GM23338 (cell line): ENCODE measurements around the gene FARS2. TPM values are rescaled to one million over a fixed set of nuclear protein-coding genes. Genes with fewer than 3 reads are reported as not detected.

ENCODE experiments used
- ATAC-seq: fragments of 200-7000 bp; cut with Tn5 transposase; 3 replicates; pipeline ENCODE4 v1.9.1; 2020
- DNase-seq: peaks from one replicate; pipeline ENCODE4 v3.0.0-alpha.2; 2015; ENCODE audit warnings: low spot score
- H2AFZ ChIP-seq: fragments of 200-600 bp; sonication (generic); 2 replicates; pipeline ENCODE4 v1.8.0; 2016; ENCODE audit warnings: antibody characterized with exemption, mild to moderate bottlenecking, moderate library complexity
- H3F3A ChIP-seq: fragments of 200-600 bp; sonication (generic); replicated peaks from 2 replicates; pipeline ENCODE4 v1.8.0; 2017; ENCODE audit warnings: antibody characterized with exemption, mixed run types, low read depth
- H3K27ac ChIP-seq: fragments of 200-600 bp; sonication (generic); 2 replicates; pipeline ENCODE4 v1.6.1; 2016; ENCODE audit warnings: low read depth
- H3K27me3 ChIP-seq: fragments of 200-600 bp; sonication (generic); 2 replicates; pipeline ENCODE4 v1.8.0; 2016; ENCODE audit warnings: mild to moderate bottlenecking, mixed run types, moderate library complexity; ENCODE audit not compliant: insufficient read depth
- H3K36me3 ChIP-seq: fragments of 200-600 bp; sonication (generic); 2 replicates; pipeline ENCODE4 v1.8.0; 2016; ENCODE audit warnings: mild to moderate bottlenecking; ENCODE audit not compliant: insufficient read depth
- H3K4me1 ChIP-seq: fragments of 200-600 bp; sonication (generic); 2 replicates; pipeline ENCODE4 v1.8.0; 2016; ENCODE audit warnings: mild to moderate bottlenecking, moderate library complexity; ENCODE audit not compliant: insufficient read depth
- H3K4me2 ChIP-seq: fragments of 200-600 bp; sonication (generic); 2 replicates; pipeline ENCODE4 v1.7.1; 2017; ENCODE audit warnings: mixed run types
- H3K4me3 ChIP-seq: fragments of 200-600 bp; sonication (generic); 2 replicates; pipeline ENCODE4 v1.6.1; 2016; ENCODE audit warnings: mixed run types
- H3K79me2 ChIP-seq: fragments of 200-600 bp; sonication (generic); replicated peaks from 2 replicates; pipeline ENCODE4 v1.8.0; 2017; ENCODE audit warnings: mild to moderate bottlenecking; ENCODE audit not compliant: insufficient read depth
- H3K9me2 ChIP-seq: fragments of 200-600 bp; sonication (generic); 2 replicates; pipeline ENCODE4 v1.8.0; 2017; ENCODE audit not compliant: insufficient read depth
- H4K20me1 ChIP-seq: fragments of 200-600 bp; sonication (generic); replicated peaks from 2 replicates; pipeline ENCODE4 v1.8.0; 2017; ENCODE audit warnings: mild to moderate bottlenecking; ENCODE audit not compliant: insufficient read depth
- H3K27ac Mint-ChIP-seq: 2 replicates; pipeline ENCODE4 v1.8.0; 2020; ENCODE audit warnings: inconsistent platforms, mild to moderate bottlenecking, moderate library complexity, mixed read lengths
- H3K27me3 Mint-ChIP-seq: 3 replicates; pipeline ENCODE4 v1.8.0; 2022; ENCODE audit warnings: low read depth, mild to moderate bottlenecking, moderate library complexity, mixed read lengths, inconsistent platforms; ENCODE audit not compliant: insufficient read depth, poor library complexity
- H3K36me3 Mint-ChIP-seq: 3 replicates; pipeline ENCODE4 v1.8.0; 2021; ENCODE audit warnings: low read depth, mild to moderate bottlenecking, inconsistent platforms, moderate library complexity, mixed read lengths
- H3K4me1 Mint-ChIP-seq: 3 replicates; pipeline ENCODE4 v1.8.0; 2020; ENCODE audit warnings: mild to moderate bottlenecking, inconsistent platforms, mixed read lengths
- H3K4me3 Mint-ChIP-seq: 3 replicates; pipeline ENCODE4 v1.8.0; 2021; ENCODE audit warnings: moderate library complexity, mild to moderate bottlenecking, inconsistent platforms, mixed read lengths
- H3K9me3 Mint-ChIP-seq: 3 replicates; pipeline ENCODE4 v1.8.0; 2020; ENCODE audit warnings: moderate library complexity, mild to moderate bottlenecking, inconsistent platforms, mixed read lengths
- CTCF ChIP-seq, 2 experiments: fragments of 200-600 bp in 1 of 2; sonication (generic) in 1 of 2; conservative IDR thresholded peaks; 2 replicates each; pipeline versions ENCODE4 v1.5.1 to v1.6.1; 2016 to 2017; ENCODE audit warnings: antibody characterized with exemption in 2 of 2, low read depth in 2 of 2, mild to moderate bottlenecking in 2 of 2, moderate library complexity in 1 of 2
- EZH2 ChIP-seq: fragments of 200-600 bp; sonication (generic); IDR thresholded peaks from one replicate; pipeline ENCODE4 v1.8.0; 2017; ENCODE audit warnings: antibody characterized with exemption, mild to moderate bottlenecking, low read depth; ENCODE audit not compliant: unreplicated experiment
- POLR2AphosphoS5 ChIP-seq: IDR thresholded peaks from 2 replicates; pipeline ENCODE4 v1.6.1; 2016; ENCODE audit warnings: antibody characterized with exemption, low read depth
- STAT1 ChIP-seq: IDR thresholded peaks from one replicate; pipeline ENCODE4 v1.6.1; 2016; ENCODE audit warnings: antibody characterized with exemption; ENCODE audit not compliant: unreplicated experiment
- ZNF114 ChIP-seq: fragments of 250-450 bp; sonication (Bioruptor Pico); IDR thresholded peaks from 2 replicates; pipeline ENCODE4 v1.5.0; 2020; ENCODE audit warnings: mild to moderate bottlenecking, moderate library complexity
- ZNF331 ChIP-seq: fragments of 250-450 bp; sonication (Bioruptor Pico); IDR thresholded peaks from 2 replicates; pipeline ENCODE4 v1.5.0; 2020; ENCODE audit warnings: low read depth, mild to moderate bottlenecking, moderate library complexity
- ZNF462 ChIP-seq: fragments of 250-450 bp; sonication (Bioruptor Pico); IDR thresholded peaks from 2 replicates; pipeline ENCODE4 v1.5.0; 2020; ENCODE audit warnings: mild to moderate bottlenecking, moderate library complexity
- polyA plus RNA-seq: library from polyadenylated mRNA; unstranded; fragments of >200 nt; fragmentation: Nextera tagmentation; extraction: Ambion mirVana; gene quantifications from 2 replicates; pipeline ENCODE4 v1.2.1, GENCODE V29; 2016
- total RNA-seq: library from RNA; depleted of rRNA; stranded (reverse); fragments of >200 nt; shearing (Covaris generic); gene quantifications from 2 replicates; pipeline ENCODE4 v1.2.3, GENCODE V29; 2014

Gene FARS2
- total and polyA plus RNA-seq, 2 experiments from 2014 or later: 7.6 to 19.0 TPM

- H3K9me3 Mint-ChIP-seq: no peaks in the 10 kb centered on the region
- no peak for ATAC-seq
- Histone ChIP-seq H3K4me1 (no peaks in the 10 kb centered on the region), H3K9me2 (no peaks in the 10 kb centered on the region), H4K20me1 (no peaks in the 10 kb centered on the region), H3K36me3 (no peaks in the 10 kb centered on the region), H3F3A (no peaks in the 10 kb centered on the region), H3K4me3 (no peak overlapping the region), H3K4me2 (no peak overlapping the region), H3K79me2 (no peaks in the 10 kb centered on the region), H3K27me3 (no peaks in the 10 kb centered on the region), H3K27ac (no peak overlapping the region), H2AFZ (no peak overlapping the region)
- H3K4me1 Mint-ChIP-seq: no peaks in the 10 kb centered on the region; the same call in 2 of the 3 replicates
- no peaks in the 10 kb centered on the region for H3K36me3 Mint-ChIP-seq
- H3K4me3 Mint-ChIP-seq: no peak overlapping the region
- H3K27ac Mint-ChIP-seq: no peak overlapping the region
- TF ChIP-seq ZNF462 (CRISPR knock-in tag) (no peak), EZH2 (no peak), CTCF (conservative IDR thresholded peaks at IDR 0.05; ENCODE audit: low read depth in 2 of 2) (no peak), STAT1 (no peak), ZNF331 (CRISPR knock-in tag) (no peak), POLR2AphosphoS5 (no peak), ZNF114 (CRISPR knock-in tag) (no peak)
- DNase-seq: no peak
- H3K27me3 Mint-ChIP-seq: peaks cover 2% of the 10 kb centered on the region
Observed at GRCh38 chr6:5520796-5521195, 259.5 kb downstream of the FARS2 start.
